ENCODE results near the gene PIAS4. TPM values are rescaled to one million over a fixed set of nuclear protein-coding genes. Genes with fewer than 3 reads are reported as not detected.

Gene PIAS4
- total and polyA plus RNA-seq, 7 donors = 7.2 to 29.9 (median 18.6) TPM

GRCh38 chr19:4015705-4016402 is 8.3 kb downstream of the PIAS4 start:
- intact Hi-C loops (cut with DNase I) = loop anchor here (2.0 kb wide), 1 partner anchor 41 kb away; no protein-coding TSS in a partner anchor
- H3K4me1 ChIP-seq = peaks cover 0 to 91% (median 82%) of the 10 kb centered on the region in 4 donors
- 71 to 87% methylated on average over 37 of the region's 37 CpGs for WGBS, 2 donors
- peak overlapping the region in 3 of 4 donors; percentile 6 to 35 (median 32) for H3K4me3 ChIP-seq
- no peaks in the 10 kb centered on the region for H3K27me3 ChIP-seq
- H3K9me3 ChIP-seq = no peaks in the 10 kb centered on the region
- H3K36me3 ChIP-seq = peaks cover 7 to 28% (median 13%) of the 10 kb centered on the region in 4 donors
- no peak for TF ChIP-seq CTCF (IDR thresholded peaks at IDR 0.05)
- no peak for TF ChIP-seq EP300 (IDR thresholded peaks at IDR 0.05)
- peak in 3 of 4 donors; percentile 31 to 47 (median 45) for TF ChIP-seq POLR2AphosphoS5 (IDR thresholded peaks at IDR 0.05)
- TF ChIP-seq POLR2A (IDR thresholded peaks at IDR 0.05) = no peak
- H3K27ac ChIP-seq = peak overlapping the region; percentile 68 to 86 (median 84)
- peak; percentile 82 for DNase-seq

GRCh38 chr19:4016486-4016885 is 8.9 kb downstream of the PIAS4 start:
- intact Hi-C loops (cut with DNase I) = no loop called here
- peaks cover 0 to 85% (median 76%) of the 10 kb centered on the region in 4 donors for H3K4me1 ChIP-seq
- H3K4me3 ChIP-seq = peak overlapping the region in 1 of 4 donors; percentile 35
- no peaks in the 10 kb centered on the region for H3K27me3 ChIP-seq
- peak overlapping the region; percentile 68 to 86 (median 84) for H3K27ac ChIP-seq
- no peak for DNase-seq
- TF ChIP-seq CTCF (IDR thresholded peaks at IDR 0.05) (no peak), POLR2A (IDR thresholded peaks at IDR 0.05) (no peak)
- WGBS, 2 donors = 90 to 91% methylated on average over 12 of the region's 12 CpGs
- peaks cover 7 to 28% (median 13%) of the 10 kb centered on the region in 4 donors for H3K36me3 ChIP-seq
- H3K9me3 ChIP-seq = no peaks in the 10 kb centered on the region

- no peak for DNase-seq
- TF ChIP-seq EP300 (IDR thresholded peaks at IDR 0.05) (no peak), POLR2A (IDR thresholded peaks at IDR 0.05) (no peak), POLR2AphosphoS5 (IDR thresholded peaks at IDR 0.05) (no peak), CTCF (IDR thresholded peaks at IDR 0.05) (no peak)
- Histone ChIP-seq H3K36me3 (peaks cover 7 to 28% (median 13%) of the 10 kb centered on the region in 4 donors), H3K4me1 (peaks cover 0 to 82% (median 73%) of the 10 kb centered on the region in 4 donors), H3K27me3 (no peaks in the 10 kb centered on the region), H3K4me3 (no peak overlapping the region), H3K27ac (peak overlapping the region; percentile 68 to 86 (median 84)), H3K9me3 (no peaks in the 10 kb centered on the region)
- 95% methylated on average over 15 of the region's 15 CpGs for WGBS, 2 donors
- intact Hi-C loops (cut with DNase I) = no loop called here
Measured at GRCh38 chr19:4016903-4017638, 9.5 kb downstream of the PIAS4 start.

GRCh38 chr19:4018140-4018613 is 10.6 kb downstream of the PIAS4 start:
- Histone ChIP-seq H3K27ac (peak overlapping the region in 3 of 4 donors; percentile 80 to 86 (median 82)), H3K4me3 (no peak overlapping the region), H3K9me3 (no peaks in the 10 kb centered on the region), H3K4me1 (peaks cover 0 to 71% (median 62%) of the 10 kb centered on the region in 4 donors), H3K36me3 (peaks cover 7 to 23% (median 8%) of the 10 kb centered on the region in 4 donors), H3K27me3 (no peaks in the 10 kb centered on the region)
- no peak for TF ChIP-seq POLR2AphosphoS5 (IDR thresholded peaks at IDR 0.05)
- TF ChIP-seq CTCF (IDR thresholded peaks at IDR 0.05) = no peak
- TF ChIP-seq EP300 (IDR thresholded peaks at IDR 0.05) = no peak
- TF ChIP-seq POLR2A (IDR thresholded peaks at IDR 0.05) = no peak
- intact Hi-C loops (cut with DNase I) = no loop called here
- no peak for DNase-seq
- 89 to 92% methylated on average over 22 of the region's 22 CpGs for WGBS, 2 donors
